PC-3 (cell line): ENCODE results near the gene CDK5. TPM values are rescaled to one million over a fixed set of nuclear protein-coding genes. Genes with fewer than 3 reads are reported as not detected.

Experiments
- ATAC-seq: fragments of 200-7000 bp; cut with Tn5 transposase; 2 replicates; pipeline ENCODE4 v1.9.1; 2020; ENCODE audit warnings: mild to moderate bottlenecking, moderate library complexity
- BruUV-seq: library from RNA; stranded (reverse); fragments of 400-500 nt; replicated peaks from 2 replicates; lab custom pipeline; 2021; lab: Mats Ljungman, UMichigan
- CTCF ChIA-PET: fragments of 300-600 bp; sonication (Branson Sonifier 250); formaldehyde crosslinking; loops from one replicate; lab custom pipeline; 2022; ENCODE audit warnings: antibody characterized with exemption; lab: Charles Lee
- POLR2A ChIA-PET: fragments of 300-600 bp; sonication (Branson Sonifier 250); formaldehyde crosslinking; loops from one replicate; lab custom pipeline; 2022; ENCODE audit warnings: antibody characterized with exemption; ENCODE audit not compliant: unreplicated experiment; lab: Charles Lee
- DNase-seq: peaks from one replicate; pipeline ENCODE4 v3.0.0-alpha.2; 2015
- H2AFZ ChIP-seq: fragments of 300-600 bp; sonication (generic); 2 replicates; pipeline ENCODE4 v1.6.0; 2016; ENCODE audit warnings: antibody characterized with exemption, low read length
- H3F3A ChIP-seq: fragments of 300-600 bp; sonication (generic); one replicate; pipeline ENCODE4 v1.6.0; 2017; ENCODE audit warnings: antibody characterized with exemption, low read length, control low read depth, mild to moderate bottlenecking; ENCODE audit not compliant: unreplicated experiment
- H3K27ac ChIP-seq: fragments of 300-600 bp; sonication (generic); 2 replicates; pipeline ENCODE4 v1.5.1; 2016; ENCODE audit warnings: mild to moderate bottlenecking, low read length
- H3K27me3 ChIP-seq: fragments of 300-600 bp; sonication (generic); 2 replicates; pipeline ENCODE4 v1.6.1; 2016; ENCODE audit warnings: low read length, mixed read lengths
- H3K36me3 ChIP-seq: fragments of 300-600 bp; sonication (generic); 2 replicates; pipeline ENCODE4 v1.6.1; 2016; ENCODE audit warnings: low read depth, mixed run types, low read length, mixed read lengths
- H3K4me1 ChIP-seq: fragments of 300-600 bp; sonication (generic); 2 replicates; pipeline ENCODE4 v1.5.1; 2016; ENCODE audit warnings: low read length; ENCODE audit not compliant: insufficient read depth
- H3K4me2 ChIP-seq: fragments of 300-600 bp; sonication (generic); 2 replicates; pipeline ENCODE4 v1.6.0; 2016; ENCODE audit warnings: low read length
- H3K4me3 ChIP-seq: fragments of 300-600 bp; sonication (generic); 2 replicates; pipeline ENCODE4 v1.5.1; 2016; ENCODE audit warnings: mild to moderate bottlenecking, low read length, mixed read lengths
- H3K79me2 ChIP-seq: fragments of 300-600 bp; sonication (generic); 2 replicates; pipeline ENCODE4 v1.6.1; 2017; ENCODE audit warnings: low read length, mixed read lengths
- H3K9ac ChIP-seq: fragments of 300-600 bp; sonication (generic); 2 replicates; pipeline ENCODE4 v1.6.0; 2016; ENCODE audit warnings: mild to moderate bottlenecking, low read length
- H3K9me2 ChIP-seq: fragments of 300-600 bp; sonication (generic); replicated peaks from 2 replicates; pipeline ENCODE4 v1.6.1; 2016; ENCODE audit warnings: mixed run types, low read length, mixed read lengths
- H3K9me3 ChIP-seq: fragments of 300-600 bp; sonication (generic); 2 replicates; pipeline ENCODE4 v1.6.1; 2016; ENCODE audit warnings: low read length, mixed read lengths
- H4K20me1 ChIP-seq: fragments of 300-600 bp; sonication (generic); 2 replicates; pipeline ENCODE4 v1.6.1; 2016; ENCODE audit warnings: low read length, mixed read lengths
- EZH2 ChIP-seq: fragments of 300-600 bp; sonication (generic); IDR thresholded peaks from one replicate; pipeline ENCODE4 v1.6.1; 2017; ENCODE audit warnings: antibody characterized with exemption, mild to moderate bottlenecking, low read length; ENCODE audit not compliant: unreplicated experiment
- EZH2phosphoT487 ChIP-seq: fragments of 300-600 bp; sonication (generic); IDR thresholded peaks from 2 replicates; pipeline ENCODE4 v1.6.1; 2018; ENCODE audit warnings: mild to moderate bottlenecking, antibody characterized with exemption, low read length, borderline replicate concordance
- intact Hi-C: fragments of 100-400 bp; cut with micrococcal nuclease; formaldehyde crosslinking; loops from 2 replicates; pipeline ENCODE4 v1.9.0; 2023
- total RNA-seq: library from RNA; depleted of rRNA; stranded (reverse); fragments of >200 nt; gene quantifications from 2 replicates; pipeline ENCODE4 v1.2.3, GENCODE V29; 2014
- TF ChIP-seq, protein P1 (sequence below): fragments of 300-600 bp; sonication (generic); conservative IDR thresholded peaks from 2 replicates; pipeline ENCODE4 v1.5.1; 2017; ENCODE audit warnings: antibody characterized with exemption, low read depth, mild to moderate bottlenecking, low read length

Gene CDK5
- total RNA-seq, 1 experiment from 2014 or later: 40.1 TPM

DNA sequence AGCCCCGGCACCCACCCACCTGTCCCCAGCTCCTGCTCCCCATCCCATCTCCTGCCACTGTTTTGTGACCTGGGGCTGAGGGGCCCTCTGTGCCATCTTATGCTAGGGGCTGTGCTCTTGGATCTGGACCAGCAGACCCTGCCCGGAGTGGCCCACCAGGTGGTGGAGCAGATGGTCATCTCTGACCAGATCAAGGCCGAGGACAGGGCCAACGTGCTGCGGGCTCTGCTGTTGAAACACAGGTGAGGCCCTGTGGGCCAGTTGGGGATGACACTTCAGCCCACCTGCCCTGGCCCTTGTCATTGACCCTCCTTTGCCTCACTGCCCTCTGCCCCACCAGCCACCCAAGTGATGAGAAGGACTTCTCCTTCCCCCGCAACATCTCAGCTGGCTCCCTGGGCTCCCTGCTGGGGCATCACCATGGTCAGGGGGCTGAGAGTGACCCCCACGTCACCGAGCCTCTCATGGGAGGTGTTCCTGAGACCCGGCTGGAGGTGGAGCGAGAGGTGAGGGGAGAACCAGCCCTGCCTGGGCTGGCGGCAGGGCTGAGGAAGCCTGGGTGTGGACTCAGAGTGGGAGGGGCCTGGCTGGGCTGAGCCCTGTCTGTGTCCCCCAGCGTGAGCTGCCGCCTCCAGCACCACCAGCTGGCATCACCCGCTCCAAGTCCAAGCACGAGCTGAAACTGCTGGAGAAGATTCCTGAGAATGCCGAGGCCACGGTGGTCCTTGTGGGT is 12.3 kb upstream of the CDK5 start:
- H2AFZ ChIP-seq: no peak overlapping the region
- ChIA-PET CTCF (no interaction called here), POLR2A (no interaction called here)
- intact Hi-C loops: no loop called here
- no peaks in the 10 kb centered on the region for H4K20me1 ChIP-seq
- no peak overlapping the region for H3K27ac ChIP-seq
- ATAC-seq: no peak
- H3K79me2 ChIP-seq: no peaks in the 10 kb centered on the region
- BruUV-seq: no TSS peak
- peaks cover 34% of the 10 kb centered on the region for H3K36me3 ChIP-seq
- H3F3A ChIP-seq: no peaks in the 10 kb centered on the region
- TF ChIP-seq, protein P1, sequence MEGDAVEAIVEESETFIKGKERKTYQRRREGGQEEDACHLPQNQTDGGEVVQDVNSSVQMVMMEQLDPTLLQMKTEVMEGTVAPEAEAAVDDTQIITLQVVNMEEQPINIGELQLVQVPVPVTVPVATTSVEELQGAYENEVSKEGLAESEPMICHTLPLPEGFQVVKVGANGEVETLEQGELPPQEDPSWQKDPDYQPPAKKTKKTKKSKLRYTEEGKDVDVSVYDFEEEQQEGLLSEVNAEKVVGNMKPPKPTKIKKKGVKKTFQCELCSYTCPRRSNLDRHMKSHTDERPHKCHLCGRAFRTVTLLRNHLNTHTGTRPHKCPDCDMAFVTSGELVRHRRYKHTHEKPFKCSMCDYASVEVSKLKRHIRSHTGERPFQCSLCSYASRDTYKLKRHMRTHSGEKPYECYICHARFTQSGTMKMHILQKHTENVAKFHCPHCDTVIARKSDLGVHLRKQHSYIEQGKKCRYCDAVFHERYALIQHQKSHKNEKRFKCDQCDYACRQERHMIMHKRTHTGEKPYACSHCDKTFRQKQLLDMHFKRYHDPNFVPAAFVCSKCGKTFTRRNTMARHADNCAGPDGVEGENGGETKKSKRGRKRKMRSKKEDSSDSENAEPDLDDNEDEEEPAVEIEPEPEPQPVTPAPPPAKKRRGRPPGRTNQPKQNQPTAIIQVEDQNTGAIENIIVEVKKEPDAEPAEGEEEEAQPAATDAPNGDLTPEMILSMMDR: no peak
- TF ChIP-seq EZH2phosphoT487: no peak
- no peak for TF ChIP-seq EZH2
- no peaks in the 10 kb centered on the region for H3K9me2 ChIP-seq
- H3K4me1 ChIP-seq: no peaks in the 10 kb centered on the region
- no peak overlapping the region for H3K4me3 ChIP-seq
- no peak for DNase-seq
- no peaks in the 10 kb centered on the region for H3K9me3 ChIP-seq
- H3K27me3 ChIP-seq: no peaks in the 10 kb centered on the region
- H3K4me2 ChIP-seq: no peak overlapping the region
- H3K9ac ChIP-seq: no peak overlapping the region

DNA sequence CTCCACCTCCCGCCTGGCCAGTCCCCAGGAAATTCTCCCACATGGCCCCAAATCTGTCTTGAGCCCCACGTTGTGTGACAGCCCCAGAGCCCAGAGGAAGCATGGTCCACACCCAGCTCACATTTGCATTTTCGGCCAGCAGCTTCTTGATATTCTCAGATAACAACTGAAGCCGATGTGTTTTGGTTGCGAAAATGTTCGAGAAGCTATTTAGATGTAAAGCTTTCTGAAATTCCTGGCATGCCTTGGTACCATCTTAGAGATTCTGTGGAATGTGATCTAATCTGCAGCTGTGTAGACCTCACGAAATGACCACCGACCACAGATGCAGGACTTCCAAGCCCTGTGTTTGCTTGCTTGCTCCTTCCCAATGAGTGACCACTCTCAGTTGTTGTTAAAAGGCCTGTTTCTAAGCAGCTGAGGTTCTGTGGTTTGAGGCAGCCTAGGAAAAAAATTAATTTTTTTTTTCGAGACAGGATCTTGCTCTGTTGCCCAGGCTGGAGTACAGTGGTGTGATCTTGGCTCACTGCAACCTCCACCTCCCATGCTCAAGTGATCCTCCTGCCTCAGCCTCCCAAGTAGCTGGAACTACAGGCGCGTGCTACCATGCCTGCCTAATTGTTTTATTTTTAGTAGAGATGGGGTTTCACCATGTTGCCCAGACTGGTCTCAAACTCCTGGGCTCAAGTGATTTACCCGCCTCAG is 10.5 kb upstream of the CDK5 start:
- Histone ChIP-seq H3K4me1 (peaks cover 3% of the 10 kb centered on the region; the same call in 1 of the 2 replicates), H4K20me1 (no peaks in the 10 kb centered on the region), H3K9me2 (no peaks in the 10 kb centered on the region), H3K9ac (no peak overlapping the region), H3F3A (no peaks in the 10 kb centered on the region), H3K4me2 (no peak overlapping the region), H3K4me3 (no peak overlapping the region), H3K79me2 (peaks cover 11% of the 10 kb centered on the region), H3K9me3 (no peaks in the 10 kb centered on the region), H3K27me3 (no peaks in the 10 kb centered on the region), H3K36me3 (peaks cover 30% of the 10 kb centered on the region), H2AFZ (no peak overlapping the region), H3K27ac (no peak overlapping the region)
- ChIA-PET POLR2A (no interaction called here), CTCF (no interaction called here)
- ATAC-seq (no peak), DNase-seq (no peak)
- no peak for TF ChIP-seq EZH2
- TF ChIP-seq, protein P1: no peak
- no peak for TF ChIP-seq EZH2phosphoT487
- intact Hi-C loops: no loop called here
- BruUV-seq: no TSS peak
